GM23248 (cell line): ENCODE measurements around the gene AAK1.

ENCODE experiments used
- EZH2 ChIP-seq: fragments of 200-600 bp; sonication (generic); IDR thresholded peaks from 2 replicates; pipeline ENCODE4 v1.6.1; 2018; ENCODE audit warnings: antibody characterized with exemption, mild to moderate bottlenecking; ENCODE audit not compliant: insufficient read depth, poor library complexity, severe bottlenecking
- EZH2phosphoT487 ChIP-seq: fragments of 200-600 bp; sonication (generic); IDR thresholded peaks from 2 replicates; pipeline ENCODE4 v1.6.1; 2018; ENCODE audit warnings: antibody characterized with exemption, moderate library complexity, mild to moderate bottlenecking, low read depth; ENCODE audit not compliant: insufficient read depth

DNA sequence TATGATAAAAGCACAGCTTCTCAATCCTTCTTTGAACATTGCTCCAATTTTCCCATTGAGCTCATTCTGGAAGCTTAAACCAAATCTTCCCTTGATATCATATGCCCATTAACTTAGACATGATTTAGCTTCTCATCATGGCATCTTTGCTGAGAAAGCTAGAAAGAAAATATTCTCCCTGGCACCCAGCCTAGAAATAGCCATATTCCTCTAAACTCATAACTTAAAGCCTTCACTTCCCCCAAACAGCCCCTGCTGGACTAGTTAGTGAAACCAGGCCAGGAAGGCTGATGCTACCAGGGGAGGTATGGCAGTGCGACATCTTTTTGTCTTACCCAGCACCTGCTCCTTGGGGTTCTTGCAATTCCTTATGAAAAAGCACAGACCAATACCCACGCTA is 4.3 kb downstream of the AAK1 start:
- TF ChIP-seq EZH2phosphoT487 = no peak
- TF ChIP-seq EZH2 = no peak
